Measurements from ENCODE around the gene SPAG16.
"Not testable (repeated sequence)": the region's sequence is repeated elsewhere in the genome, so short reads cannot be mapped to it uniquely, and the experiment has no call there.

Gene SPAG16

DNA sequence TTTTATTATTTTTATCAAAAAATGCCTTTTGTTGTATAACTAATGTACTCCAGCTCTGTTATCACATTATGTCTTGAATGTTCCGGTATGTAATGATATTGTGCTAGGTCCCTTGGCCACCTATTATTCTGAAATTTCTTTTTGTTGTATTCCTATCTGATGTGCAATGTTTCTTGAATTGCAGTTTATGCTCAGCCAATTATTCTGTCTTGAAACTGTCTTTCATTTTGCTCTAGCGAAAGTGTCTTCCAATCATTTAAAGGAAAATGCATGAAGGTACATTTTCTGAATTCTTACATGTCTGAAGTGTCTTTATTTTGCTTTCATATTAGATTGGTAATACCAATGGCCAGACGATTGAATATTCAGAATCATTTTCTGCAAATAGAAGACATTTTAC lies 277.5 kb downstream of the SPAG16 start:
- DNase-seq: no peak

DNA sequence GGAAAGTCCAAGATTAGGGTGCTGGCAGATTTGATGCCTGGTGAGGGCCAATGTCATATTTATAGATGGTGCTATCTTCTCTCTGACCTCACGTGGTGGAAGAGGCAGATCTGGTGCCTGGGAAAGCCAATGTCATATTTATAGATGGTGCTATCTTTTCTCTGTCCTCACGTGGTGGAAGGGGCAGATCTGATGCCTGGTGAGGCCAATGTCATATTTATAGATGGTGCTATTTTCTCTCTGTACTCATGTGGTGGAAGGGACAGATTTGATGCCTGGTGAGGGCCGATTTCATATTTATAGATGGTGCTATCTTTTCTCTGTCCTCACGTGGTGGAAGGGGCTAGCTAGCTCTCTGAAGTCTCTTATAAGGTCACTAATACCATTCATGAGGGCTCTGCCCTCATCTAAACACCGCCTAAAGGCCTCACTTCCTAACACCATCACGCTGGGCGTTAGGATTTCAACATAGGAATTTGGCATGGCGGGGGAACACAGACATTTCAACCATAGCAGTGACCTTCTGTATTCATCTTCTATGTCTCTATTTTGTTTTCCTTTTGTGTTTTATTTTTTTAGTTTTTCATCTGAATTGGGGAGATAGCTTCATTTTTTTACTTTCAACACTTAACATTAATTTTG lies 278.4 kb downstream of the SPAG16 start:
- no peak for DNase-seq

DNA sequence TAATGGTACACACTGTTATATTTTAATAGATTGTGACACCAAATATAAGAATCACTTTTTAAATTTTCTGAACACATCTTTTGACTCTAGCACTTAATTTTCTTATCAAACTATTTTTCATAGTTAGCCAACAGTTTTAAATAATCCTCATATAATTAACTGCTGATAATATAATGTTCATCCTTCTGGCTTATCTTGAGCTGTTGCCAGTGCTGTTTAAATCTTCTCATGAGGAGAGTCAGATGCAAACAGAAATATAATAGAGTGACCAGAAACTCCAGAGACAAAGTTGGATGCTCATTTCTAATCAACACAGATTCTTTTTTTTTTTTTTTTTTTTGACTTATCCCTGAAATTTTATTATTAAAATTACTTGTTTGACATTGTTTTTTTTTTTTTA lies 282.6 kb downstream of the SPAG16 start:
- DNase-seq: no peak

DNA sequence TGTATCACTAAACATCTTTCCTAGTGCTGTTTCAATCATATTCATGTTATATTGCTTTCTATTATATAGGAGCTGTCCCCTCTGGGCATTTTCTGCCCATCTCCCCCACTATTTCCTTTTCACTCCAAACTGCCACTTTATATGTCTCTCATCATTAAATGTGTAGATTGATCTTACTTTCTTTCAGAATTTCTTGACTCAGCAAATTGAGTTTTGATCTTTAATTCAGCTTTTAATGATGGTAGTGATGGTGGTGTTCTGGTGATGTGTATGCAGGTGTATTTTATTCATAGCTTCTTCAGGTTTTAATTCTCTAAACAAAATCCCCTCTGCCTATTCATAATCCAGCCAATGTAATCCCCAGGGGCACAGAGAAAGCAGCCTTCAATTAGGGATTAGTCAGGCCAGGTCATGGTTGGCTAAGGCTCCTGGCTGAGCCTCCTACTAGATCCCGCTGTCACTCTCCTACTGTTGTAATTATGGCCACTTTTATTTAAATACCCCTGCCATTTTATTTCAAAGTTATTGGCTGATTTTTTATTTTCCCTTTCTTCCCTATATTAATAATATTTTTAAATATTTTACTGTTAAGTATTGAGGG lies 325.4 kb downstream of the SPAG16 start:
- DNase-seq: no peak

DNA sequence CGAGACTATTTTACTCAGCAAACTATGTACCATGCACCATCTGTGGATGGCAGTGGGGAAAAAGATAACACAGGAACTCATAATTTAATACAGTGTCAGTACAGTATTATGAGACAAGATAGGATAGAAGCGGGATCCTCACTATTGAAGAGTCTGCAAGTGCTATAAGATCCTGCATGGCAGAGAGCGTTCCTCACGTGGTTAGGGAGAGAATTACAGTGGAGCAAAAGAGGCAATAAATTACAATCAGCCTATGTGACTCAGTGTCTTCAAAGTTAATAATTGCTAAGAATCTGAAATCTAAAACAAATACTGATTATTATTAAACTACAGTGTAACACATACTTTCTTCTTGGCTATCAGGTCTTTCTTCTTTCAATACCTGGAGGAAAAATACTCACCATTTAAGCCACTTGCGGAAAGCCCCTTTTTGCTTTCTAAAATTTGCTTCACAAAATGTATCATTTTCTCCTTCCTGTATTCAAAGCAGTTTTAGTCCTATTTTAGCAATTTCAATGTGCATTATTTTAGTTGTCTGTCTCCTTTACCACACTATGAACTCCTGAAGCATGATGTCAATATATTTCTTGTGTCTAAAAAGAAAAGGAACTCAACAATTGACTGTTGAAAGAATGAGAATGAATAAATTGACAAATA lies 342.9 kb downstream of the SPAG16 start:
- DNase-seq: no peak

DNA sequence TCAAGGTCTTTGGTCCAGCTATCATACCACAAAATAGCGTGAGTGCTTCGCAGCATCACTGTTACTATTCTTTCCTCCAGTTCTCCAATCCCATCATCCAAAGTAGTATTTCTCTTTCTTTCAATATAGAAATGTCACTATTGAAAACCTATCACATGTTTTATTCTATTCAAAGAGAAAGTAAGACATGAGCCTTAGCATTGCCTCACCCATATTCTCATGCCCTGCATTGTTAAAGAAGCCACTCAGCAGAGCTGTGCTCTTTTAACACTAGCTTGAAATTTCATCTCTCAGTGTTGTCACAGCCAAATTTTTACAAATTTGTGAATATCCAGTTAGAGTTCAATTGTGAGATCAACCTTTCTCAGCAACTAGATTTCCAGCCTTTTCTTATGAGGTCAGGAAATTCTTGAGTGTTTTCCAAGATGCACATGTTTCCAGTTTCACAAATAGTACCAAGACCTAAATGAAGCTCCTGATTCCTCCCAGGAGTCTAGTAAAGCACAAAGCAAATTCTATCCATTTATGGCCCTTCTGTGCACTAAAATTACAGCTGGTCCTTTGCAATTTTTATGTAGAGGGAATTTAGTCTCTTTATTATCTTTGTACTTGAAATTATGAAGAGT lies 343.7 kb downstream of the SPAG16 start:
- no peak for DNase-seq

DNA sequence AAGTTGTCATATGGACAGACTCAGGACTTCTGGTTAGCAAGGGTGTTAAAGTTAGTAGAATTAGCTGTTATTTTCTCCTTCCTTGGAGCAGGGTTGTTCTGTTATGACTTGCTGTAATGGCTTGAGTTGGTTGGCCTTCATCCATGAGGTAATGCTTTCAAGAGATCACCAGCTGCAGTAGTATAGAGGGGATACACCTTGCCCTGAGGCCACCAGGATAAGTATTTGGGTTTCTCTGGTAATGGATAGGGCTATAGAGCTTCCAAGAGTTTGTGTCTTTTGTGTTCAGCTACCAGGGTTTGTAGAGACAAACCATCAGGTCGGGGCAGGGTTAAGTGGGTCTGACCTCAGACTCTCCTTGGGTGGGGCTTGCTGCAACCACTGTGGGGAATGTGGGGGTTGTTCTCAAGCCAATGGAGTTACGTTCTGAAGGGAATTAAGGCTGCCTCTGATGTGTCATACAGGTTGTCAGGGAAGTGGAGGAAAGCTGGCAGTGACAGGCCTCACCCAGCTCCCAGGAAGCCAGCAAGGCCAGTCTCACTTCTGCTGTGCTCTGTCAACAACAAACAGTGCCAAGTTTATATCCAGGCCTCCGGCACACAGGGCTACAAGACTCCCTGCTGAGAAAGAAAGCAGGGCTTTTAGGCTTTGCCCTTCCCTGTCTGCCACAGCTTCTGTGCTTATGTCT lies 356.6 kb downstream of the SPAG16 start:
- no peak for DNase-seq

DNA sequence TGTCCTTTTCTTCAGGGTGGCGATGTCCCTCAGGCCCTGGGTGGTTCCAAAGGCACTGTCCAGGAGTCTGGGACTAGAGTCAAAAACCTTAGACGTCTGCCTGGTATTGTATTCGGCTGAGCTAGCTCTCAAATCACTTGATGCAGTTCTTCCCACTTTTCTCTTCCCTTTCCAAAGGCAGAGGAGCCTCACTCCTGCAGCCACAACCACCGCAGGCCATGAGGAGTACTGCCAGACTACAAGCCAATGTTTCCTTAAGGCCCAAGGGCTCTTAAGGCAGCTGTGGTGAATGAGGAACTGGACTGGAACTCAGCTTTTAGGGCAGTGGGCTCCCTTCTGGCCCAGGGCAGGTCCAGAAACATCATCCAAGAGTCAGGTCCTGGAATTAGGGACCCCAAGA lies 360.7 kb downstream of the SPAG16 start:
- DNase-seq: no peak

DNA sequence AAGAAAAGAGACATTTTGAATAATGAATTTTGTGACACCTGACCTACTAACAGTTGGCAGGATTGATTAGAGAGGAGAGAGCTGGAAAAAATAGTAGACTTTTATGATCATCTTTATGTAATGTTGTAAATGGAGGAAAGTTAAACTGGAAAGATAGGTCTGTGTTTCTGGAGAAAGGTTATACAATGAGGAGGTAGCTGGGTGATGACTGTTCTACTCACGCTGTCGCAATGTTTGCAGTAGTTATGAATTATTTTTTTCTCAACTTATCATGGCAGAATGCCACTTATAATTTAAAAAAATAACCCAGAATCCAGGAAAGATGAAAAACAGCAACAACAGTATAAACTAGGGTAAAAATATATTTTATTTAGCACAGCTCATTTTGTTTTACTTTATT lies 364.9 kb downstream of the SPAG16 start:
- no peak for DNase-seq

DNA sequence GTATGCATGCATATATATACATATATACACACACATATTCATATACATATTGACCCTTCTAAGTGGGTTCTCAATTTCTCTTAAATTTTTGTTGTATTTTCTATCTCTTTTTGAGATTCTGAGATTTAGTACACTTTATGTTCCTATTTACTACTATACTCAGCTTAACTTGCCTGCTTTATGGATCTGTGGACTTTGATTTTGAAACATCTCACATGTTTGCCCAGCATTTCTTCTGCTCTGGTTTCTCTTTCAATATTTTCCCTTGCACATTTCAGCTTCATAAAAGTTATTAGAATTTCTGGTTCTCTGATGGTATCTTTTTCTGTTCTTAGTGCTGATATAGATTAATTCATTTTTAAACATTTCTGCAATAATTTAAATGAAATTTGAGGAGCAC lies 380.6 kb downstream of the SPAG16 start:
- no peak for DNase-seq

DNA sequence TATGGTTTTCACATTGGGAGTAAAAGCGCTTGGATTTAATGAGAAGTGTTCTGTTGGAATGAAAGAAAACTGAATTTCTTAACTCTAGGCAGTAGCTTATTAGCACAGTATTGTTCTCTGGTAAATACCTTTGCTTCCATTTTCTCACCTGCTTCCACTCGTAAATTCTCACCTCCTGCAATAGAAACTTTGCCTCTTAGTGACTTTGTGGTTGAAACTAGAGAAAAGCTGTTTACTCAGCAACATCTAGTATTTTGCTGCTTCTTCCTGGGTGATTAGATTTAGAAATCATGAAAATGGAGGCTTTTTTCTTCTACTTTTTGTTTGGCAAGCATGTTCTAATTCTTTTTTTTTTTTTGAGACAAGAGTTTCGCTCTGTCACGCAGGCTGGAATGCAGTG lies 385.4 kb downstream of the SPAG16 start:
- DNase-seq: no peak

DNA sequence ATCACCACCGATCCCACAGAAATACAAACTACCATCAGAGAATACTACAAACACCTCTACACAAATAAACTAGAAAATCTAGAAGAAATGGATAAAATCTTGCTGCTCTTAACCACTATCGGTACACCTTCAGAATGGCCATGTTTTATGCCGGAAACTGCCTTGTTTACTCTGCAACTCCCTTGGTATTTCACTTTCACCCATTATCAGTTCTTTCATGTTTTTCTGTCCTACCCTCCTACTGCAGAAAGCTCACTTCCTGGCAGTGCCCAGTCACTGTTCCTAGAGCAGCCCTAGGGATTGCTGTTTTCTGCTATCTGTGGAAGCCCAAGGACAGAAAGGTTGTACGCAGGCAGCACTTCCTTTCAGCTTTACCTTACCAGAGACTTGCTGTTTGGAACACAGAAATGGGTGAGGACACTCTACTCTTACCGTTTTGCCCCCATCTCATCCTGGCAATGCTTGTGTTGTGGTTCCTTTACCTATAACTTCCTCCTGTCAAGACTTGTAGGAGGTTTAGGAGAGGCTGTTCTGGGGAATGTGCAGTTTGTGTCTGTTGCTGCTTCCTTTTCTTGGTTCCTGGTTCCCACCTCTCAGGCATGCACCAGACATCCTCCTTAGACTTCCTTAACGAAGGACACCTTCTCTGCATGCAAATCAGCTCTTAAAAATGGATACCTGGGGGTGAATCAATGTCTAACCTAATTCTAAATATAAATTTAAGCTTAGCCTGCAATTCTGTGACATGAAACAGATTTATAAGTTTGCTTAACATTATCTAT lies 394.4 kb downstream of the SPAG16 start:
- no peak for DNase-seq

DNA sequence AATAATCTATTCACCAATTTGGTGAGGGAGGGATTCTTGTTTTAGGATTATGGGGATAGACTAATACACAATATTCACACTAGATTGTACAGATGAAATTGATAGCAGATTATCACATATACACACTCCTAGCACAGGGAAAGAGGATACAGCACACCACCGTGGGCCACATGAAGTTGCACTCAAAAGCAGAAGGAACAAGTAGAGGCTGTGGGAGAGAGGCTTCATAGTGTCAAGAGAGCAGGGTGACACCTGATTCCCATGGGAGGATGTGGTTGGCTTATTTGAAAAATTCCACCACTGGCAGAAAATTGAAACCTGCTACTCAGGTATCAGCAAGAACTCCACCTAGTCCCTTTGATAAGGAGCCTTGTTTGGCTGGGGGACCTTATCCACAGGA lies 395.6 kb downstream of the SPAG16 start:
- no peak for DNase-seq

DNA sequence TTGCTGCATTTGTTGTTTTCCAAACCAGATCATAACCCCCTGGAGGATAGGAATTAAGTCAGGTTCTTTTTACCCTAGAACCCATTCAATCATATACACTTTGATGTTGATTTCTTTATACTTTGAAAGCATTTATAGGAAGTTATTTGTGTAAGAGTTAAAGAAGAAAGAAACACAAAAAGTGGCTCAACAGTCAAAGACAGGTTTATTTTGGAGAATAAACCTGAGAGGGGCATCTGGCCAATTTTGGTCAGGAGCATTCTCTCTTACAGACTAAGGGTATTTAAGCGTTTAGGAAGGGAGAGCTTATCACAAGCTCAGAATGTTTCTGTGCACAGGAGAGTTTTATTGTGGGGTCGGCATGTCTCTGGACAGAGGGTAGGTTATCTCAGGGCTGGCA lies 398.0 kb downstream of the SPAG16 start:
- no peak for DNase-seq

DNA sequence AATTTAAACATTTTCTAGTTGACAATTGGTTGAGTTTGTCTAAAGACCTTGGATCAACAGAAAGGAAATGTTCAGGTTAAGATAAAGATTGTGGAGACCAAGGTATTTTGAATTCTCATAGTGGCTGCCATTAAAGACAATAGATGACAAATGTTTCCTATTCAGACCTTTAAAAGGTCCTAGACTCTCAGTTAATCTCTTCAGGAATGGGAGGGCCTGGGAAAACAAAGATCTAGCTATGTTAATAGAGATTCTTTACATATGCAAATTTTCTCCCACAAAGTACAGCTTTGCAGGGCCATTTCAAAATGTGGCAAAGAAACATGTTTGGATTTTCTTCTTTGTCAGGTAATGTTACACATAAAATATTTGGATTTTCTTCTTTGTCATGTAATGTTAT lies 403.9 kb downstream of the SPAG16 start:
- no peak for DNase-seq

DNA sequence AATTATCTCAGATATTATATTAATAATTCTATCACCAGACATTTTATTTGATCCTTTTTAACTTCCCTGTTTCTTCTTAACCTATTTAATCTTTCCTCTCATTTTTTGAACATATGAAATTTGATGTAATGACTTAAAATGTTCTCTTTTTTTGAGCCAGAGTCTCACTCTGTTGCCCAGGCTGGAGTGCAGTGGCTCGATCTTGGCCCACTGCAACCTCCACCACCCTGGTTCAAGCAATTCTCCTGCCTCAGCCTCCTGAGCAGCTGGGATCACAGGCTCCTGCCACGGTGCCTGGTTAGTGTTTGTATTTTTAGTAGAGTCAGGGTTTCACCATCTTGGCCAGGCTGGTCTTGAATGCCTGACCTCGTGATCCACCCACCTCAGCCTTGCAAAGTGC lies 404.6 kb downstream of the SPAG16 start:
- not testable (repeated sequence) for DNase-seq

DNA sequence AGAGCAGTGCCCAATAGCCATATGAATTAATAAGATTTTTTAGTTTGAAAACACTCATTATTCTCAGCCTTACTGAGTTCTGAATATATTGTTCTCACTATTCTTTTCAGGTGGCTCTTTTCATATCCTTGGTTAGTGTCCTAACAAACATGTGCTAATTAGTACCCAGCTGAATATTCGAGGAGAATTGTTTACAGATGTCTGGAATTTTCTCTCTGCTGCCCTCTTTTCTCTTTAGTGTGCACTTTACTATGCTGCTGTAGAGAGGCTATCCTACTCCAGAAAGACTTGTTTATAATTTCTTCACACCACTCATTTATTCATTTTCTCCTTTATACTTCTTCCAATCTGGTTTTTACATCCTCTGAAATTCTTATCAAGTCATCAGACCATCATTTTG lies 405.3 kb downstream of the SPAG16 start:
- DNase-seq: no peak

DNA sequence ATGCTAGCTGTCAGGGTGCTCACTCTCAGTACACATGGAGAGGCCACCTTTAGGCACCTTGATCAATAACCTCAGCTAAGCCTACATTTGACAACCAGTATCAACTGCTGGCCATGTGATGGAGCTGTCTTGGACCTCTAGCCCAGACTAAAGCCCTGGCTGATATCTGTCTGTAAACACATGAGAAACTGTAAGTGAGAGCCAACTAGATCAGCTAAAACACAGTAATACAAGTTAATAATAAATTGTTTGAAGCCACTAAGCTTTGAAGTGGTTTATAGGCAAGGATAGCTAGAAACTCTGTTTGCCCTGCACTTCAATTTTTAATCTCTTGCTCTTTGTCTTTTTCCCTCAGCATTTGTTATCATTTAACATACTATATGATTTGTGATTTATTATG lies 407.1 kb downstream of the SPAG16 start:
- no peak for DNase-seq

DNA sequence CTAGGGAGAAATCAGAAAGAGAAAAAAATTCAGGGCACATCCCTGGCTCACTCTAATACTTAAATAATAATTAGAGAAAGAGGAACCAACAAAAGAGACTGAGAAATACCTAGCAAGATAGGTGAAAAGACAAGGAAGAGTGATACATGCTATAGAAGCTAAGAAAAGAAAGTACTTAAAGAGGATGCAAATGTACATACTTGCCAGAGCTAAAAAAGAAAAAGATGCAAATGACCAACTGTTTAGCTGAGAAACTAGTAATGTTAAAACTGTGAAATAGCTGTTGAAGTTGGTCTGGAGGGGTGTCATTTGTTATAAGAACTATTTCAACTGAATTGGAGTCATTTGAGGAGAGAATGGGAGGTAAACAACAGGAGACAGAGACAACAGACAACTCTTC lies 412.2 kb downstream of the SPAG16 start:
- no peak for DNase-seq

DNA sequence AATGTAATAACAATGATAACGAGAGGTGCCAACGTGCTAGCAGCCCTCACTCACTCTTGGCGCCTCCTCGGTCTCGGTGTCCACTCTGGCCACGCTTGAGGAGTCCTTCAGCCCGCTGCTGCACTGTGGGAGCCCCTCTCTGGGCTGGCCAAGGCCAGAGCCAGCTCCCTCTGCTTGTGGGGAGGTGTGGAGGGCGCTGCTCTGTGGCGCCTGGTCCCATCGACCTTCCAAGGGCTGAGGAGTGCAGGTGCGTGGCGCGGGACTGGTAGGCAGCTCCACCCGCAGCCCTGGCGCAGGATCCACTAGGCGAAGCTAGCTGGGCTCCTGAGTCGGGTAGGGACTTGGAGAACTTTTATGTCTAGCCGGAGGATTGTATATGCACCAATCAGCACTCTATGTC lies 417.1 kb downstream of the SPAG16 start:
- DNase-seq: not testable (repeated sequence)

DNA sequence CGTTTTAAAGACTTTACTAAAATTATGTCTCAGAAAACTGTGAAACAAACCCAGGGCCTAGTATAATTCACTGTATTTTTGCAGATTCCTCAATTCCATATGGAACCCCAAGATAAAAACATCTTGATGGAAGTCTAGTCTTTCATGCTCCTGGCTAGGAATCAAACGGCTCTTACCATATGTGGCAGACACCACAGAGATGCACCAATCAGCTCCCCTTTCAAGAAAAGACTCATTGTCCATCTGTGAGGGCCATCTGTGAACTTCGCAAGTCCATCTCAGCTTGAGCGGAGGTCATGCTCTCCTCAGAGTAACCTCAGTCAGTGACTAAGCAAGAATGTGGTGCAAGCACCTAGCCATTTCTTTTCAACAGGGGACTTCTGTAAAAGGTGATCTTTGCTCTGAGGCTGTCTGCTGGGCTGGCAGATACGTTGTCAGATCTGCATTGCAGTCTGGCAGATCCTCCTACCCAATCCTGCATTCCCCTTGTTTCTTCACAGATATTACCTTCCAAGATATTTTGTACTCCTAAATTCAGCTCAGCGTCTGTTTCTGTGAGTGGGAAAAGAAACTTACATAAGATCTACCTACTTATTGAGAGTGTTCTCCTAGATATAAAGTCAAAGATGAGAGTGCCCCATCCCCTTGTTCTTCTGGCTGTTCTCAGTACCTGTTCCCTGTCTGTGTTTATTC lies 419.3 kb downstream of the SPAG16 start:
- DNase-seq: no peak

DNA sequence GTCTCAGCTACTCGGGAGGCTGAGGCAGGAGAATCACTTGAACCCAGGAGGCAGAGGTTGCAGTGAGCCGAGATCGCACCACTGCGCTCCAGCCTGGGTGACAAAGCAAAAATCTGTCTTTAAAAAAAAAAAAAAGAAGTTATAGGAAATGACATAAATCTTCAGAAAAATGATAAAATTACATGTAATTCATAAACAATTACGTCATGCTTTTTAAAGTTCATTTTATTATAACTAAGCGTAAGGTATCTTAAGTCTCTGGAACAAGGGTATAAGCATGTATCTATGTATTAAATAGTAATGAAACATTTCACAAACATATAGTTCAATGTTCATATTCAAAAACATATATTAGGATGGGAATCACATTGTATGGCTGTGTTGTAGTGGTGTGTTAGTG lies 425.9 kb downstream of the SPAG16 start:
- no peak for DNase-seq

Data from NCI-H2171 (cell line).